GM12891 (cell line): ENCODE measurements around the gene EEF2K.

Experiments
- POLR2AphosphoS5 ChIP-seq: IDR thresholded peaks from 2 replicates; pipeline ENCODE4 v1.6.1; 2011; ENCODE audit warnings: low read depth, low read length, control low read depth
- TAF1 ChIP-seq: IDR thresholded peaks from 2 replicates; pipeline ENCODE4 v1.6.1; 2011; ENCODE audit warnings: low read depth, low read length, control low read depth

GRCh38 chr16:22323173-22323958, 117.3 kb downstream of the EEF2K start:
- TF ChIP-seq TAF1 = no peak
- TF ChIP-seq POLR2AphosphoS5 = no peak
